SK-N-SH (cell line): ENCODE results near the gene FBLN7. TPM values are rescaled to one million over a fixed set of nuclear protein-coding genes. Genes with fewer than 3 reads are reported as not detected.

Source experiments
- CTCF ChIA-PET: fragments of 300-600, 350-600 bp; formaldehyde crosslinking; extraction: SDS; loops from one replicate; lab custom pipeline; 2021; lab: Yijun Ruan, JAX
- POLR2A ChIA-PET: fragments of 350-600 bp; sonication (Branson Sonifier 250); formaldehyde crosslinking; extraction: SDS; loops from one replicate; lab custom pipeline; 2020; ENCODE audit warnings: antibody characterized with exemption, inconsistent platforms; lab: Yijun Ruan, JAX
- DNase-seq: peaks from one replicate; pipeline ENCODE4 v3.0.0; 2012
- H2AFZ ChIP-seq: fragments of 200-600 bp; sonication (generic); 2 replicates; pipeline ENCODE4 v1.8.1; 2016; ENCODE audit warnings: antibody characterized with exemption, mild to moderate bottlenecking, low read depth
- H3F3A ChIP-seq: fragments of 200-600 bp; sonication (generic); replicated peaks from 2 replicates; pipeline ENCODE3; 2016; ENCODE audit warnings: antibody characterized with exemption, mild to moderate bottlenecking; ENCODE audit not compliant: insufficient read depth
- H3K27ac ChIP-seq, 2 experiments: fragments of 200-500 bp in 1 of 2; fragments of 200-600 bp in 1 of 2; sonication (Bioruptor generic) in 1 of 2; sonication (generic), shearing (Covaris generic) in 1 of 2; 2 replicates each; pipeline versions ENCODE4 v1.5.1 to v1.6.1; 2014 to 2016; ENCODE audit warnings: low read depth in 2 of 2, inconsistent platforms in 1 of 2, low read length in 1 of 2, mild to moderate bottlenecking in 1 of 2, mixed read lengths in 1 of 2
- H3K27me3 ChIP-seq: fragments of 200-600 bp; sonication (generic), shearing (Covaris generic); 2 replicates; pipeline ENCODE4 v1.6.1; 2016; ENCODE audit warnings: mixed run types; ENCODE audit not compliant: insufficient read depth
- H3K36me3 ChIP-seq, 2 experiments: fragments of 200-500 bp in 1 of 2; fragments of 200-600 bp in 1 of 2; sonication (Bioruptor generic) in 1 of 2; sonication (generic) in 1 of 2; replicated peaks in 1 of 2; 2 replicates each; pipeline versions ENCODE3 to v1.5.1; 2014 to 2016; ENCODE audit warnings: low read length in 1 of 2, mild to moderate bottlenecking in 1 of 2; ENCODE audit not compliant: insufficient read depth in 2 of 2, control insufficient read depth in 1 of 2
- H3K4me1 ChIP-seq, 2 experiments: fragments of 200-500 bp in 1 of 2; fragments of 200-600 bp in 1 of 2; sonication (Bioruptor generic) in 1 of 2; sonication (generic), shearing (Covaris generic) in 1 of 2; 2 replicates each; pipeline versions ENCODE4 v1.5.1 to v1.6.1; 2014 to 2016; ENCODE audit warnings: low read depth in 1 of 2, low read length in 1 of 2, mixed run types in 1 of 2; ENCODE audit not compliant: insufficient read depth in 2 of 2, control insufficient read depth in 1 of 2
- H3K4me2 ChIP-seq: fragments of 200-600 bp; sonication (generic), shearing (Covaris generic); 2 replicates; pipeline ENCODE4 v1.6.1; 2017; ENCODE audit warnings: mixed run types
- H3K4me3 ChIP-seq, 2 experiments: fragments of 200-500 bp in 1 of 2; fragments of 200-600 bp in 1 of 2; sonication (Bioruptor generic) in 1 of 2; sonication (generic), shearing (Covaris generic) in 1 of 2; 2 replicates each; pipeline versions ENCODE4 v1.5.1 to v1.8.1; 2014 to 2016; ENCODE audit warnings: low read depth in 2 of 2, inconsistent platforms in 1 of 2, low read length in 1 of 2, mild to moderate bottlenecking in 1 of 2, mixed read lengths in 1 of 2, moderate library complexity in 1 of 2
- H3K79me2 ChIP-seq: fragments of 200-600 bp; sonication (generic); 2 replicates; pipeline ENCODE4 v1.8.1; 2017; ENCODE audit warnings: mild to moderate bottlenecking; ENCODE audit not compliant: insufficient read depth
- H3K9ac ChIP-seq: fragments of 200-600 bp; sonication (generic); 2 replicates; pipeline ENCODE4 v1.6.1; 2017; ENCODE audit warnings: mixed run types
- H3K9me2 ChIP-seq: fragments of 200-600 bp; sonication (generic); 2 replicates; pipeline ENCODE4 v1.6.1; 2017; ENCODE audit warnings: mixed run types
- H3K9me3 ChIP-seq: fragments of 200-600 bp; sonication (generic); 2 replicates; pipeline ENCODE4 v1.6.1; 2017; ENCODE audit warnings: mixed run types, mild to moderate bottlenecking, moderate library complexity
- H4K20me1 ChIP-seq: fragments of 200-600 bp; sonication (generic); 2 replicates; pipeline ENCODE4 v1.6.1; 2017; ENCODE audit warnings: mild to moderate bottlenecking, mixed run types; ENCODE audit not compliant: insufficient read depth
- ELF1 ChIP-seq: IDR thresholded peaks from 2 replicates; pipeline ENCODE4 v1.4.0; 2012
- EZH2phosphoT487 ChIP-seq: fragments of 200-600 bp; sonication (generic); IDR thresholded peaks from 2 replicates; pipeline ENCODE4 v1.6.1; 2017; ENCODE audit warnings: low read depth, mixed run types, mild to moderate bottlenecking, antibody characterized with exemption, moderate library complexity, borderline replicate concordance
- FOSL2 ChIP-seq: IDR thresholded peaks from 2 replicates; pipeline ENCODE4 v1.4.0; 2012; ENCODE audit warnings: low read depth, mild to moderate bottlenecking, moderate library complexity, borderline replicate concordance
- FOXM1 ChIP-seq: IDR thresholded peaks from 2 replicates; pipeline ENCODE4 v1.4.0; 2012; ENCODE audit warnings: low read depth, mild to moderate bottlenecking
- GABPA ChIP-seq: IDR thresholded peaks from 2 replicates; pipeline ENCODE4 v1.4.0; 2012; ENCODE audit warnings: low read depth, mild to moderate bottlenecking
- JUND ChIP-seq: IDR thresholded peaks from 2 replicates; pipeline ENCODE4 v1.4.0; 2012
- MEF2A ChIP-seq: IDR thresholded peaks from 2 replicates; pipeline ENCODE4 v1.4.0; 2012; ENCODE audit warnings: low read depth, borderline replicate concordance
- MXI1 ChIP-seq: IDR thresholded peaks from 2 replicates; pipeline ENCODE4 v1.6.1; 2012; ENCODE audit warnings: mild to moderate bottlenecking, low read depth, low read length, improper control_type of control experiment
- NRF1 ChIP-seq: IDR thresholded peaks from 2 replicates; pipeline ENCODE4 v1.6.1; 2012; ENCODE audit warnings: low read depth, mild to moderate bottlenecking, low read length
- RAD21 ChIP-seq: IDR thresholded peaks from 2 replicates; pipeline ENCODE4 v1.6.1; 2012; ENCODE audit warnings: mild to moderate bottlenecking, low read length
- REST ChIP-seq: IDR thresholded peaks from 2 replicates; pipeline ENCODE4 v1.6.1; 2012; ENCODE audit warnings: mild to moderate bottlenecking, low read depth, low read length, moderate library complexity
- RXRA ChIP-seq: IDR thresholded peaks from 2 replicates; pipeline ENCODE4 v1.4.0; 2012; ENCODE audit warnings: low read depth, mild to moderate bottlenecking, borderline replicate concordance
- SMC3 ChIP-seq: IDR thresholded peaks from 2 replicates; pipeline ENCODE4 v1.6.1; 2012; ENCODE audit warnings: low read depth, low read length, improper control_type of control experiment
- ZBTB33 ChIP-seq: IDR thresholded peaks from 2 replicates; pipeline ENCODE4 v1.4.0; 2012; ENCODE audit warnings: low read depth, borderline replicate concordance
- WGBS: methylation state at CpG from one replicate; pipeline ENCODE4 v1.1.6; 2017; ENCODE audit warnings: low lambda C conversion rate; 5-methylcytosine and 5-hydroxymethylcytosine counted together
- polyA plus RNA-seq, 3 experiments: library from polyadenylated mRNA; depleted of rRNA; stranded (reverse); fragments of >200 nt; gene quantifications; 2 replicates each; pipeline ENCODE4 v1.2.3, GENCODE V29; 2012

The FBLN7 gene
- polyA plus RNA-seq, 1 of the 3 experiments (the other 2 are of a cell fraction): 4.4 TPM

- TF ChIP-seq SMC3: no peak
- no peak for TF ChIP-seq JUND
- no peak for TF ChIP-seq REST
- no peak for TF ChIP-seq ZBTB33
- TF ChIP-seq ELF1: no peak
- TF ChIP-seq FOSL2: no peak
- TF ChIP-seq RAD21: no peak
- no peak for TF ChIP-seq EZH2phosphoT487
- TF ChIP-seq GABPA: no peak
- no peak for TF ChIP-seq RXRA
- no peak for TF ChIP-seq NRF1
- CTCF ChIA-PET: interaction anchor here (0.7 to 1.0 kb wide), 2 partner anchors 60 to 303 kb away, joined by 3 read pairs; no protein-coding TSS in a partner anchor
These were observed 43.5 kb downstream of the FBLN7 start for GRCh38 chr2:112181571-112182290.

GRCh38 chr2:112182581-112183034 is 44.4 kb downstream of the FBLN7 start:
- no peak for DNase-seq
- TF ChIP-seq MXI1 (no peak), RXRA (no peak), FOXM1 (no peak), MEF2A (no peak)

More at GRCh38 chr2:112181571-112182290, 43.5 kb downstream of the FBLN7 start:
- Histone ChIP-seq H3K27me3 (no peaks in the 10 kb centered on the region), H3K9ac (no peak overlapping the region), H3K36me3 (no peaks in the 10 kb centered on the region), H3K4me1 (no peaks in the 10 kb centered on the region), H2AFZ (no peak overlapping the region), H3K9me3 (no peaks in the 10 kb centered on the region), H3F3A (no peaks in the 10 kb centered on the region), H3K4me3 (no peak overlapping the region), H3K79me2 (no peaks in the 10 kb centered on the region), H3K27ac (no peak overlapping the region), H3K4me2 (no peak overlapping the region), H4K20me1 (no peaks in the 10 kb centered on the region), H3K9me2 (no peaks in the 10 kb centered on the region)
- POLR2A ChIA-PET: no interaction called here
- no peak for DNase-seq
- 92% methylated on average over 25 of the region's 54 CpGs for WGBS

More at GRCh38 chr2:112182581-112183034, 44.4 kb downstream of the FBLN7 start:
- whole genome bisulfite sequencing: 54% methylated on average over 6 of the region's 17 CpGs
- Histone ChIP-seq H3K27ac (no peak overlapping the region), H3K9me3 (no peaks in the 10 kb centered on the region), H3K79me2 (no peaks in the 10 kb centered on the region), H3K36me3 (no peaks in the 10 kb centered on the region), H3F3A (no peaks in the 10 kb centered on the region), H3K4me2 (no peak overlapping the region), H3K4me3 (no peak overlapping the region), H3K9ac (no peak overlapping the region), H4K20me1 (no peaks in the 10 kb centered on the region), H3K4me1 (no peaks in the 10 kb centered on the region), H3K9me2 (no peaks in the 10 kb centered on the region), H3K27me3 (no peaks in the 10 kb centered on the region), H2AFZ (no peak overlapping the region)
- ChIA-PET CTCF (interaction anchor here (0.7 to 1.0 kb wide), 2 partner anchors 61 to 302 kb away, joined by 3 read pairs; no protein-coding TSS in a partner anchor), POLR2A (no interaction called here)
